ENCODE data around the gene DYRK3. TPM values are rescaled to one million over a fixed set of nuclear protein-coding genes. Genes with fewer than 3 reads are reported as not detected.

DYRK3 gene
- total RNA-seq, 1 donor: 1.5 TPM

DNA sequence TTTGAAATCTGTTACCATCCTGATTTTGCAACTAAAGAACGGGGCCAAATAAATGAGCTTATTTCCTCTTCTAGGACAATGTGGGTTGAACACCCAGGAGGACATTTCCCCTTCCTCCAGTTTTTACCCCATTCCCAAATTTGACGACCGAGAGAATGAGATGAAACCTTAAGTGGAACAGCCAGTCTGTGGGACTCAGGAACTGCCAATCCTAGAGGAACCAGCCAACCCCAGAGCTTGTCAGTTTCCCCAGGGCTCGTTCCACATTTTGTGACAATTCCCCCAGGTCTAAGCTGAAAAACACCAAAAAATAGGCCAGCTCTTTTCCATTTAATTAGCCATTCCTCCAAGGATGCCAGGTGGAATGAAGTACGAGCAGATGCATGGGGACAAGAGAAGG lies 28.0 kb downstream of the DYRK3 start:
- Histone ChIP-seq H3K4me1 (ENCODE audit: insufficient read depth, low read length) (peaks cover 27% of the 10 kb centered on the region), H3K27me3 (ENCODE audit: insufficient read depth, low read length) (peaks cover 8% of the 10 kb centered on the region), H3K4me3 (ENCODE audit: low read length) (no peak overlapping the region), H3K9me3 (ENCODE audit: low read depth, low read length) (no peaks in the 10 kb centered on the region)

DNA sequence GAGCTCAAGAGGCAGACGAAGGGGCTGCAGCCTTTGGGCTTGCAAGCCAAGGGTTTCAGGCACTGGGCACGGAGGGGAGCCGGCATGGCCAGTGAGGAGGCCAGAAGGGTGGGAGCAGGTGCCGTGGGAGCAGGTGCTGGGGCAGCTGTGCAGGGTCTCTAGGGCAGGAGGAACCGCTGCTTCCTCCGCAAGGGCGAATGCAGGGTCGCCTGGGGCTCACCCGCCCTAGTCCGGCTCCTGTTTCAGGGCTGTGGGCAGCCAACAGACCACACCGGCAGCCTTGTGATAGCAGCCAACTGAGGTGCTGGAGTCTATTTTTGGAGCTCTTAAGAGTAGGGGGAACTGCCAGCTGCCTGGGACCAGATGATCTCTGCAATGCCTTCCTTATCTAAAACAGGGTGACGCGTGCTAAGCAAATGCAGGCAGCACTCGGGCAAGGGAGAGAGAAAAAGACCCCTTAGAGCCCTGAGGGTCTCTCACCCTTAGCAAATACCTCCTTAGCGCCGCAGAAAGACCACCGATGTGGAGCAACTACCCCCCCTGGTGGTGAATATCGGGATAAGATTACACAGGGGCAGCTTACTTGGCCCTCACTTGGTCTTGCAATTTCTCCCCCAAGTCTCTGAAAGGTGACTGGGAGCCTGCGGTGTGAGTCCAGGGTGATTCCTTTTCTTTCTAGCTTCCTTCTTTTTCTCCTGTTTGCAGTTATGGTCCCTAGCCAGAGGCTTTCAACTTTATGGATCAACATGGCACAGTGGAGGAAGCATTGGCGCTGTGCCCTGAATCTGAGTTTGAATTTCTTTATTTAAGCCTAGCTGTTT lies 28.7 kb downstream of the DYRK3 start:
- Histone ChIP-seq H3K4me3 (ENCODE audit: low read length) (no peak overlapping the region), H3K9me3 (ENCODE audit: low read depth, low read length) (no peaks in the 10 kb centered on the region), H3K4me1 (ENCODE audit: insufficient read depth, low read length) (peaks cover 28% of the 10 kb centered on the region), H3K27me3 (ENCODE audit: insufficient read depth, low read length) (peaks cover 8% of the 10 kb centered on the region)

DNA sequence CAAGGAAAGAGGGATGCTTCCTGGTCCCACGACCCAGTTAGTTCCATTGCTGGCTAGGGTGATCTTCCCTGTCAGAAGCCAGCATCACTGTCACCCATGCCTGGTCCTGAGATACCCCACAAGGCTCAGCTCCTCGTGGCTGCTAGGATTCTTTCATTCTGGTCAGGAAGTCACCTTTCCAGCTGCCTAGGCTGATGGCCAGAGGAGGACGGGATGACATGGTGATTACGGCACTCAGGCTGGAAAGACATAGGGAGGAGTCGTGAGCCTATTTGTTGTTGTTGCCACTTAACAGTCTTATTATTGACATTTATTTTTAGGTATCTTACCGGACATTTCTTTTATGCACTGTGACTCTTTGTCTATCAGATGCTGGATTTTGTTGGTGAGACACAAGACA lies 29.4 kb downstream of the DYRK3 start:
- Histone ChIP-seq H3K9me3 (ENCODE audit: low read depth, low read length) (no peaks in the 10 kb centered on the region), H3K27me3 (ENCODE audit: insufficient read depth, low read length) (peaks cover 8% of the 10 kb centered on the region), H3K4me3 (ENCODE audit: low read length) (no peak overlapping the region), H3K4me1 (ENCODE audit: insufficient read depth, low read length) (peaks cover 28% of the 10 kb centered on the region)

DNA sequence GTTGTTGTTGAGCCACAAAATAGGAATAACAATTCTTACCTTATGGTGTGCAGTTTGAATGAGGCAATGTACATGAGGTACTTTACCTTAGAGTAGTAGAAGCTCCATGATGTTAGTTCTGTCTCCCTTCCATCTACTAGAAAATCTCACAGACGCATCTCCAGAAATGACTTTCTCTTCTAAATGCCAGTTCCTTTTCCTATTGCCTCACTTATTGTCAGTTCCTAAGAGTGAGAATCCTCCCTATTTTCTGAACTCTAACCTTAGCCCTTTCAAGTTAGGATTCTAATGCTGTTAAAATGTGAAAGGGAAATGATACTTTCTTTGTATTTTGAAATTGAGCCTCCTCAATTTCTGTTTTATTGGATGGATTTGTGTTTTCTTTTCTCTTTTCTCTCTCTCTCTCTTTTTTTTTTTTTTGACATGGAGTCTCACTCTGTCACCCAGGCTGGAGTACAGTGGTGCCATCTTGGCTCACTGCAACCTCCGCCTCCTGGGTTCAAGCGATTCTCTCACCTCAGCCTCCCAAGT lies 30.8 kb downstream of the DYRK3 start:
- Histone ChIP-seq H3K9me3 (ENCODE audit: low read depth, low read length) (no peaks in the 10 kb centered on the region), H3K4me3 (ENCODE audit: low read length) (no peak overlapping the region), H3K4me1 (ENCODE audit: insufficient read depth, low read length) (peaks cover 28% of the 10 kb centered on the region), H3K27me3 (ENCODE audit: insufficient read depth, low read length) (peaks cover 16% of the 10 kb centered on the region)

DNA sequence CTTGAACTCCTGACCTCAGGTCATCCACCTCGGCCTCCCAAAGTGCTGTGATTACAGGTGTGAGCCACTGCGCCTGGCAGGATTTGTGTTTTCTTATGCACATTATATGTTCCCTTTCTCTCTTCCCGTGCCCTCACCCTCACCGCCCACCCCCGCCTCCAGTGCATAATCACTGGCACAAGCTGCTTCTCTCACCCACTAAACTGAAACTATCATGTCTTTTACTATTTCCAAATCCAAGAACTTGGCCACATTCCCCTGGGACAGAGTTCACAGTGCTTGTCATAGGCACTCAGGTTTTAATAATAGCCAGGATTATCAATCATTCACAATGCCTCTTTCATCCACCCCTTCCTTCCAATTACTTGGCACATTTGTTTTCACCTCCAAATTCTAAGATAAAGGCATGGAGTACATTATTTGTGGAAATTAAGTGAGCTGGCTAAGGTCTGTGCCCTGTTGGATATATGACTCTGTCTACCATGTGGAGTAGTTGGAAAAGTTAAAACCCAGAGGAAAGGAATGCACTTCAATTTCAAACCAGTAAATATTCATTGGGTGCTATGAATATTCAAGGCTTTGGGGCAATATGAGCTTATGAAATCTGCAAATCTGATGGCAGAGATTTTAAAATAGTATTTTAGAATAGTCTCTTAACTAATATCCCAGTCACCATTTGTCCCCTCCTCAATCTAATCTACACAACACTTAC lies 31.8 kb downstream of the DYRK3 start:
- no peak overlapping the region for H3K4me3 ChIP-seq (ENCODE audit: low read length)
- H3K9me3 ChIP-seq (ENCODE audit: low read depth, low read length): no peaks in the 10 kb centered on the region
- peaks cover 34% of the 10 kb centered on the region for H3K4me1 ChIP-seq (ENCODE audit: insufficient read depth, low read length)
- peaks cover 20% of the 10 kb centered on the region for H3K27me3 ChIP-seq (ENCODE audit: insufficient read depth, low read length)

DNA sequence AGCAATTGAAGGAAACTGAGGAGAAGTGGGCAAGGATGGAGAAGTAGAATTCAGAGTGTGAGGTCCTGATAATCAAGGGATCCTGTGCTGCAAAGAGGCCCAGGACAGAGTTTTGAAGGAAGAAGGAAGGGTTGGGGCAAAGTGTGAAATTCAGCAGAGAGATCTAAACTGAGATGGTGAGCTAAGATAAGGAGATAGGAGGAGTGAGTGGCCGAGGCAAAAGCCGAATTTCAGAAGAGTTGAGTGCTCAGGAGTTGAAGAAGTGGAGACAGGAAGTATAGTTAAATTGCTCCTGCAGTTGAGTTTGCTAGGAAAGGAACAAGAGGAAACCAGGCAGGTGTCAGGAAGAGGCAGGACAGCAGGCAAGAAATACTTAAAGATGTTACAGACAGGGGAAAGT lies 33.0 kb downstream of the DYRK3 start:
- no peak overlapping the region for H3K4me3 ChIP-seq (ENCODE audit: low read length)
- H3K9me3 ChIP-seq (ENCODE audit: low read depth, low read length): no peaks in the 10 kb centered on the region
- H3K4me1 ChIP-seq (ENCODE audit: insufficient read depth, low read length): peaks cover 37% of the 10 kb centered on the region
- H3K27me3 ChIP-seq (ENCODE audit: insufficient read depth, low read length): peaks cover 17% of the 10 kb centered on the region

DNA sequence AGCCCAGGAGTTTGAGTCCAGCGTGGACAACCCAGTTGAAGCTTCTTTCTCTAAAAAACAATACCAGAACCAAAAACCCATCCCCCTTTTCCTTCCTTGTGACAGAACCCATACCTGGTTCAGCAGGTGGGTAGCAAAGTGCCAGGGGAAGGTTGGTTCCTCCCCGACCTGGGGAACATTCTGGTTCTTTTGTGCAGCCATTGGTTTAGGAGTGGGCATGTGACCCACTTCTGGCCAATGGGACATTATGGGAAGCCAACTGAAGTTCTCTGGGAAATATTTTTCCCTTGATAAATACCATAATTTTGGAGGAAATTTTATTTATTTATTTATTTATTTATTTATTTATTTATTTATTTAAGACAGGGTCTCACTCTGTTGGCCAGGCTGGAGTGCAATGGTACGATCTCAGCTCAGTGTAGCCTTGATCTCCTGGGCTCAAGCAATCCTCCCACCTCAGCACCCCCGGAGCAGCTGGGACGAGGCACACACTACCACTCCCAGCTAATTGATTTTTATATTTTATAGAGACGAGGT lies 33.6 kb downstream of the DYRK3 start:
- no peak overlapping the region for H3K4me3 ChIP-seq (ENCODE audit: low read length)
- H3K27me3 ChIP-seq (ENCODE audit: insufficient read depth, low read length): peaks cover 13% of the 10 kb centered on the region
- peaks cover 37% of the 10 kb centered on the region for H3K4me1 ChIP-seq (ENCODE audit: insufficient read depth, low read length)
- H3K9me3 ChIP-seq (ENCODE audit: low read depth, low read length): no peaks in the 10 kb centered on the region

DNA sequence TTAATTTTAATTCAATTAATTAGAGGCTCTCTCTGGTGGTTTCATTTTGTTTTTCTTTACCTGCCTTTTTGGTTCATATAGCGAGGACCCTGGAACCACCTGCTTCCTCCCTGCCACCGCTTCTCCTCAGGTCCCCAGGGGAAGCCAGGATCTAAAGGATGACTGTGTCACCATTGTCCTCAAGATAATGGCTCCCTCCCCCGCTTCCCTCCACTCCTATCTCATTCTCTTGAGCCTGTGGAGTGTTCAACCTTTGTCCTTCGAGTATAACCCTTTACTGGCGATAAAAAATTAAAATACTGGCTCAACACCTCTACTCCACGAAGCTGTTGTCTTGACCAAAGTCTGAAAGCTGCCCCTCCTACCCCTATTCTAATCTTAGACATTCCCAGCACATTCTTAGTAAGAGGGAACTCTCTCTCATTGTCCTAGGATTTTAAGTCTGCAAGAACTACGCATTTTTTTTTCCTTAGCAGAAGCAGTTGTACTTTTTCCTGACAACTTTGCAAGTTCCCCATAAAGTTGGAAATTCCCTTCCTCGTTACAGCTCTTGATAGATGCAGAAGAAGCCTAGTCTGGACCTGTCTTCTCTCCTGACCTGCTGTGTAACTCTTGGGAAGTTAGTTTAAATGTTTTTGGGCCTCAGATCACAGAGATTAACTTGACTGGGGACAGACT lies 36.8 kb downstream of the DYRK3 start:
- H3K4me3 ChIP-seq (ENCODE audit: low read length): no peak overlapping the region
- H3K9me3 ChIP-seq (ENCODE audit: low read depth, low read length): no peaks in the 10 kb centered on the region
- H3K4me1 ChIP-seq (ENCODE audit: insufficient read depth, low read length): peaks cover 37% of the 10 kb centered on the region
- peaks cover 13% of the 10 kb centered on the region for H3K27me3 ChIP-seq (ENCODE audit: insufficient read depth, low read length)

DNA sequence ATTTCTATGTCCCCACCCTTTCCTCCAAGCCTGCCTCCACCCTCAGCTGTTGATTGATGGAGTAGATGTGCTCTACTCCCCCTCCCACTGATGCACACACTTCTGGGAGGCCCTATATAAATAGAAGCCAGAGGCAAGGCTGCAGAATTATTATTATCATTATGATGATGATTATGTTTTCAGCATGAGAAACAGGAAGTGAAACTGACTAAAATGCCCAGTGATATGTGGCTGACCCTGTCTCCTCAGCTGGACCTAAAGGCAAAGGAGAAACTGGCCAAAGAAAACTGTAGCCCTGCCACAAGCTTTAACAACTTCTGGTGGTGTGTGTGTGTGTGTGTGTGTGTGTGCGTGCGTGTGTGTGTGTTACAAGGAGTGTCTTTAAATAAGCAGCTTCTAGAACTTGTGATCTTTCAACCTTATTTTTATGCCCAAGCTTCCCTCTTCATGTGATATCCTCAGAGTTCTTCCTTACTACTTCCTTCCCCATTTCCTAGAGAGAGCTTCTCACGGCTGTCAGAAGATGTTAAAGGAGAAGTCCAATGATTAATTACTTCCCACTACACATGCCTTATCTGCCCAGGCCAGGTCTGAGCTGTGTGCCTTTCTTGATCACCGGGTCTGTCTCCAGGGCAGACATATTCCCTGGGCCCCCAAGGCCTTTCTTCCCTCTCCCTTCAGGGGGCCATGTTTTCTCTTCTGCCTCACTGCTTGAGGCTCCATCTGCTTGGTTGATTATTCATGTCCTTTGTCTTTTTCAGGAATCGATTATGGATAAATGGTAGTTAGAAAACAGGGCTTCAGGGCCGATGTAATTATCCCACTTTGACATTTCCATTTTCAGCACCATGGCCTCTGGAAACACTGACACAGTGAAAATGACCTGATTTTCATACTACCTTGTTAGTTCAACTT lies 37.8 kb downstream of the DYRK3 start:
- no peak overlapping the region for H3K4me3 ChIP-seq (ENCODE audit: low read length)
- peaks cover 13% of the 10 kb centered on the region for H3K27me3 ChIP-seq (ENCODE audit: insufficient read depth, low read length)
- peaks cover 37% of the 10 kb centered on the region for H3K4me1 ChIP-seq (ENCODE audit: insufficient read depth, low read length)
- no peaks in the 10 kb centered on the region for H3K9me3 ChIP-seq (ENCODE audit: low read depth, low read length)

DNA sequence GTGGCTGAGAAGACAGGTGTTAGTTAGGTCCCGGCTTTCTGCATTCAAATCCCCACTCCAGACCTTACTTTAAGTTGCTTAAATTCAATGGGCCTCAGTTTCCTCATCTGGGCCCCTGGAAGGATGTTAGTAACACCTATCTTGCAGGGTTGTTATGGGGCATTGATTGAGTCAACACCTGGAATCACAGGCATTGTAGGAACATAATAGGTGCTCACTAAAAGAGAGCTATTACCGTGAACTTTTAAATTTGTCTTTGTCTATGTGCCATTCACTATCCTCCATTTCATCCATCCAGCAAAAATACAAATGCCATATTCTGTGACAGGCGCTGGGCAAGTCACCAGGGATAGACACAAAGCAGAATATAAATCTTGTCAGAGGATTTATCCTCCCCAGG lies 38.9 kb downstream of the DYRK3 start:
- H3K4me3 ChIP-seq (ENCODE audit: low read length): no peak overlapping the region
- peaks cover 33% of the 10 kb centered on the region for H3K4me1 ChIP-seq (ENCODE audit: insufficient read depth, low read length)
- peaks cover 13% of the 10 kb centered on the region for H3K27me3 ChIP-seq (ENCODE audit: insufficient read depth, low read length)
- H3K9me3 ChIP-seq (ENCODE audit: low read depth, low read length): no peaks in the 10 kb centered on the region

DNA sequence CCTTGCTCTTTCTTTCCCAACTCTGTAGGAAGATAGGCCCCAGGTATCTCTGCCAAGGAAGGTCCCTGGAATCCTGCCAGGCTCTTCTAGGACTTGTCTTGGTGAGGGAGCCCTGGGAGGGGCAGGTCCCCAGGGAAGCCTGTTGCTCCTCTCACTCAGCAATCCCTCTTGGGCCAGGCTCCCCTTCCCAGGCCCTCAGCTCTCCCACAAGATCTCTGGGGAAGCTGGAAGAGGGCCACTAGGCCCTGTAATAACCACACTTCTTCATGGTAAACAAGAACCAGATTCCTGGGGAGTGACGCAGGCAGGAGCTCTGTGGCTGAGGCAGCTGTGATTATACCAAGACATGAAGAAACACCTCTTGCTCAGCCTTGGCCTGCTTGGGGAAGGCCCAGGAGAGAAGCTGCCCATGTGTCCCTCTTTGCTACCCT lies 39.4 kb downstream of the DYRK3 start:
- Histone ChIP-seq H3K9me3 (ENCODE audit: low read depth, low read length) (no peaks in the 10 kb centered on the region), H3K27me3 (ENCODE audit: insufficient read depth, low read length) (peaks cover 13% of the 10 kb centered on the region), H3K4me1 (ENCODE audit: insufficient read depth, low read length) (peaks cover 38% of the 10 kb centered on the region), H3K4me3 (ENCODE audit: low read length) (no peak overlapping the region)

DNA sequence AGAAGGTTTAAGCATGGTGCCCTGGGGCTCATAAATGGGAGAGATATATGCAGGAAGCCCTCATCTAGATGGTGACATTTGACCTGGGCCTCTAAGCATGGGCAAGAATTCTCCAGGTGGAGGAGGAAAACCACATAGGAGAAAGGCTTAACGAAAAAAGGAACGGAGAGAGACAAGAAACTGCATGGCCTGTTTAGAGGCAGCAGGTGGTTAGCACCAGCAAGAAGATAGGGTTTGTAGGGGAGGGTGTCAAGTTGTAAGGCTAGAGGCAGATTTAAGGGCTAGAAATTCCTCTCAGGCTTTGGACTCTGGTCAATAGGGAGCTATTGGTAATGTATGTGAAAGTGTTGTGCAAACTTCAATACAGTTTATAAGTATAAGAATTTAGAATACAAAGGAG lies 41.2 kb downstream of the DYRK3 start:
- Histone ChIP-seq H3K4me3 (ENCODE audit: low read length) (no peak overlapping the region), H3K27me3 (ENCODE audit: insufficient read depth, low read length) (peaks cover 2% of the 10 kb centered on the region), H3K4me1 (ENCODE audit: insufficient read depth, low read length) (peaks cover 53% of the 10 kb centered on the region), H3K9me3 (ENCODE audit: low read depth, low read length) (no peaks in the 10 kb centered on the region)

DNA sequence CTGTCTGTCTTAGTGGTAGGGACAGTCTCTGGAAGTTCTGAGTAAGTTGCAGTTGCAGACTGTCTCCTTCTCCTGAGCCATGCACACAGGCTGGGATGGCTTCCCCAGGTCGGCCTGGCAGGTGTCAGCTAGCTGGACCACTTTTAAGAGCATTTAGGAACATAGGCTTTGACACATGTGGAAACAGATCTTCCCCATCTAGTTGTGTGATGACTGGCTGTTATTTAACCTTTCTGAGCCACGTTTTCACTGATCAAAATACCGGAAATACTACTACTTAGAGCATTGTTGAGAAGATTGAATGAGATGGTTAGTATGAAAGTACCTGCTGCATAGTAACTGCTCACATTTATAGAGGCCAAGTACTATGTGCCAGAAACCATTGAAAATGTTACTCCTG lies 43.2 kb downstream of the DYRK3 start:
- no peak overlapping the region for H3K4me3 ChIP-seq (ENCODE audit: low read length)
- no peaks in the 10 kb centered on the region for H3K27me3 ChIP-seq (ENCODE audit: insufficient read depth, low read length)
- peaks cover 47% of the 10 kb centered on the region for H3K4me1 ChIP-seq (ENCODE audit: insufficient read depth, low read length)

DNA sequence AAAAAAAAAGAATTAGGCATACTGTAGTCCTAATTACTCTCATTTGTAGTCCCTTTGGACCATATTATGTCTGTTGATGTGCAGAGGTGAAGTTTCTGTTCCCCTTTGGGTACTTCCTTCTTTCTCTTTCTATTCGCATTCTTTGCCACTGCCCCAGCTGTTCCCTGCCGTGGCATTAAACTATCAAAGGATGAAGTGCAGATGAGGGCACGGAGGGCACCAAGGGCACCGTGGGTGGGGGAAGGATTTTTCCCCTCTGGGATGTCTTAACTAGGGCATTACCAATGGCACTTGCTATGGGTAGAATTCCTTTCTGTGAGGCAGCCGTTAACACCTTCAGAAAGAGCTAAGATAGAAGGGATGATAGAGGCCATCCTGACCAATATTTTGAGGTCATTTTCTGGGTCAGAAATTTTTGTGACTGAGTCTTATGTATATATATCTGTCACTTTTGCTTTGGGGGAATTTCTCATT lies 44.4 kb downstream of the DYRK3 start:
- peaks cover 49% of the 10 kb centered on the region for H3K4me1 ChIP-seq (ENCODE audit: insufficient read depth, low read length)
- H3K9me3 ChIP-seq (ENCODE audit: low read depth, low read length): no peaks in the 10 kb centered on the region
- H3K4me3 ChIP-seq (ENCODE audit: low read length): no peak overlapping the region
- no peaks in the 10 kb centered on the region for H3K27me3 ChIP-seq (ENCODE audit: insufficient read depth, low read length)

More for the DNA sequence above, 43.2 kb downstream of the DYRK3 start:
- no peaks in the 10 kb centered on the region for H3K9me3 ChIP-seq (ENCODE audit: low read depth, low read length)
